Neutrophil (primary cell): Measurements from ENCODE around the gene GK.

ENCODE experiments used
- H3K27ac ChIP-seq: fragments of 200-600 bp; sonication (generic); 2 replicates; pipeline ENCODE4 v1.5.1; 2016; ENCODE audit warnings: mild to moderate bottlenecking, moderate library complexity
- H3K27me3 ChIP-seq: fragments of 200-600 bp; sonication (generic); 2 replicates; pipeline ENCODE4 v1.6.0; 2016; ENCODE audit warnings: mild to moderate bottlenecking
- H3K36me3 ChIP-seq: fragments of 200-600 bp; sonication (generic); 2 replicates; pipeline ENCODE4 v1.5.1; 2017
- H3K4me1 ChIP-seq, 2 experiments: fragments of 200-600 bp in 1 of 2; sonication (generic) in 1 of 2; 1 replicate in 1 of 2; 2 replicates in 1 of 2; pipeline versions ENCODE4 v1.5.1 to v1.6.1; 2013 to 2016; ENCODE audit warnings: low read depth in 1 of 2, low read length in 1 of 2, mild to moderate bottlenecking in 1 of 2, moderate library complexity in 1 of 2; ENCODE audit not compliant: control insufficient read depth in 1 of 2, insufficient read depth in 1 of 2
- H3K4me3 ChIP-seq, 2 experiments: fragments of 200-600 bp in 1 of 2; sonication (generic) in 1 of 2; 1 replicate in 1 of 2; 2 replicates in 1 of 2; pipeline ENCODE4 v1.5.1; 2013 to 2016; ENCODE audit warnings: low read depth in 1 of 2, low read length in 1 of 2, mild to moderate bottlenecking in 1 of 2, moderate library complexity in 1 of 2
- H3K9me3 ChIP-seq: fragments of 200-600 bp; sonication (generic); 2 replicates; pipeline ENCODE4 v1.5.1; 2016
- TF ChIP-seq, protein P1 (sequence below): fragments of 200-600 bp; sonication (generic); IDR thresholded peaks from 2 replicates; pipeline ENCODE4 v1.5.1; 2016; ENCODE audit warnings: antibody characterized with exemption

GK gene

GRCh38 chrX:30615229-30615628 is 38.0 kb upstream of the GK start:
- peaks cover 23 to 33% of the 10 kb centered on the region in 2 experiments for H3K4me1 ChIP-seq
- H3K27me3 ChIP-seq = no peaks in the 10 kb centered on the region
- no peaks in the 10 kb centered on the region for H3K36me3 ChIP-seq
- no peaks in the 10 kb centered on the region for H3K9me3 ChIP-seq
- no peak overlapping the region for H3K4me3 ChIP-seq
- TF ChIP-seq, protein P1, sequence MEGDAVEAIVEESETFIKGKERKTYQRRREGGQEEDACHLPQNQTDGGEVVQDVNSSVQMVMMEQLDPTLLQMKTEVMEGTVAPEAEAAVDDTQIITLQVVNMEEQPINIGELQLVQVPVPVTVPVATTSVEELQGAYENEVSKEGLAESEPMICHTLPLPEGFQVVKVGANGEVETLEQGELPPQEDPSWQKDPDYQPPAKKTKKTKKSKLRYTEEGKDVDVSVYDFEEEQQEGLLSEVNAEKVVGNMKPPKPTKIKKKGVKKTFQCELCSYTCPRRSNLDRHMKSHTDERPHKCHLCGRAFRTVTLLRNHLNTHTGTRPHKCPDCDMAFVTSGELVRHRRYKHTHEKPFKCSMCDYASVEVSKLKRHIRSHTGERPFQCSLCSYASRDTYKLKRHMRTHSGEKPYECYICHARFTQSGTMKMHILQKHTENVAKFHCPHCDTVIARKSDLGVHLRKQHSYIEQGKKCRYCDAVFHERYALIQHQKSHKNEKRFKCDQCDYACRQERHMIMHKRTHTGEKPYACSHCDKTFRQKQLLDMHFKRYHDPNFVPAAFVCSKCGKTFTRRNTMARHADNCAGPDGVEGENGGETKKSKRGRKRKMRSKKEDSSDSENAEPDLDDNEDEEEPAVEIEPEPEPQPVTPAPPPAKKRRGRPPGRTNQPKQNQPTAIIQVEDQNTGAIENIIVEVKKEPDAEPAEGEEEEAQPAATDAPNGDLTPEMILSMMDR = no peak
- H3K27ac ChIP-seq = no peak overlapping the region

DNA sequence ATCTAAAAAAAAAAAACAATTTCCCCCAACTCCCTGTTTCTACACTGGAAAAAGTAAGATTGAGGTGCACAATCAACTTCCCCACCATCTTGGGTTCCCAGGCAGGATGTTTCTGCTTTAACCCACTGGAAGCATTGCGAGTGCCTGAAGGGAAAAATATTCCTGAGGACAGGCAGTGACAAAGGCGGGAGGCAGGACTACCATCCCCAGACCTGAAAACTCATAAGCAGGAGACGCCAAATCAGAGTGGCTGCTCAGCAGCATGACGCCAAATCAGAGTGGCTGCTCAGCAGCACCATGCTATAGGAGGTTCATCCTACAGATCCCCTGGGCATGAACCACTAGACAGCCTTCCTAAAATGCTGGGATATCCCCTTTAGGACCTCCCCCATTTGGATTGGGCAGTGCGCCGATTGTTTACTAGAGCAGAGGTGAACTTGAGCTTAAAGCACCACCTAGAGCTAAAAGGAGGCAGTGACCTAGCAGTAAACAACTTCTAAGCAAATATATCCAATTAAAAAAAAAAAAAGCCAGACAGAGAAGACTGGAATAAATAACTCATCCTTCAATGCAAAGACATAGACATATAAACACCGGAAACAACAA is 35.0 kb upstream of the GK start:
- TF ChIP-seq, protein P1 = no peak
- no peak overlapping the region for H3K4me3 ChIP-seq
- no peaks in the 10 kb centered on the region for H3K27me3 ChIP-seq
- H3K36me3 ChIP-seq = no peaks in the 10 kb centered on the region
- H3K27ac ChIP-seq = no peak overlapping the region
- H3K4me1 ChIP-seq = peaks cover 5 to 8% of the 10 kb centered on the region in 2 experiments
- H3K9me3 ChIP-seq = no peaks in the 10 kb centered on the region

- no peaks in the 10 kb centered on the region for H3K27me3 ChIP-seq
- no peaks in the 10 kb centered on the region for H3K4me1 ChIP-seq
- H3K36me3 ChIP-seq = no peaks in the 10 kb centered on the region
- TF ChIP-seq, protein P1 = no peak
- H3K4me3 ChIP-seq = no peak overlapping the region
- H3K9me3 ChIP-seq = no peaks in the 10 kb centered on the region
- no peak overlapping the region for H3K27ac ChIP-seq
These were observed 33.1 kb upstream of the GK start for GRCh38 chrX:30620125-30620524.

- no peak overlapping the region for H3K4me3 ChIP-seq
- H3K27ac ChIP-seq = no peak overlapping the region
- H3K27me3 ChIP-seq = no peaks in the 10 kb centered on the region
- H3K36me3 ChIP-seq = no peaks in the 10 kb centered on the region
- TF ChIP-seq, protein P1 = no peak
- H3K9me3 ChIP-seq = no peaks in the 10 kb centered on the region
- no peaks in the 10 kb centered on the region for H3K4me1 ChIP-seq
These were observed 32.1 kb upstream of the GK start for GRCh38 chrX:30620980-30621618.

DNA sequence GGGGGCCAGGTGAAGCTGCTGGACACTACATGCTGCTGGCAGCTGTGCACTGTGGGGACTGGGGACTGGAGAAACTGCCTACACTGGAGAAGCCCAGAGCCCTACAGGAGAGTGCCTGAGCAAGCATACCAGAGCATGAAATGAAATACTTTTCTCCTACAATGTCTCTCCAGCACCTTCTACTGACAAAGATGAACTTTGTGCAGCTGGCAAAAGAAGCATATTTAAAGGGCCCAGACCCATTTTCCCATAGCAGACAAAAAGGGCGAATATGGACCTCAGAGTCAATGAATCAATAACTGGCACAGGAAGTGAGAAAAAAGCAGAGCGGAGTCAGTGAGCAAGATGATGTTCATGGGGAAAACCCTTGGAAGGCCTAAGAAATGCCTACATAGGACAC is 30.9 kb upstream of the GK start:
- TF ChIP-seq, protein P1 = no peak
- Histone ChIP-seq H3K27me3 (no peaks in the 10 kb centered on the region), H3K9me3 (no peaks in the 10 kb centered on the region), H3K36me3 (no peaks in the 10 kb centered on the region), H3K27ac (no peak overlapping the region), H3K4me1 (peaks cover 1 to 2% of the 10 kb centered on the region in 2 experiments), H3K4me3 (no peak overlapping the region)
